Measurements from ENCODE around the gene GGTLC2.

DNA sequence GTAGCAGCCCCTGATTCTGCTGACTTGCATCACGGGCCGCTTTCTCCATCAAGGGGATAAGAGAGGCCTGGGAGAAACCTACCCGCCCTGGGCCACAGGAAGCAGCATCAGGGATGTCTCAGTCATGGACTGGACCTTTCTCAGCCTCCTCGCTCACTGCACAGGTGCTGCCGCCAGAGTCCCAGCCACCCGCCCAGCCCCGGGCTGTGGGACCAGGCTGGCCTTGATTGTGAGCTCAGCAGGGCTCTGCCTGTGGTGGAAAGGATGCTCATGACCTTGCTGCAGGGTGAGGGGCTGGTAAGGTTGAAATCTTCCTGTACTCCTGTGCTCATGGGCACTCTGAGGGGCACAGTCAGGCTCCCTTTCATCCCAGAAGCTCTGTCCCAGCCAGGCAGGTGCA lies 26.0 kb upstream of the GGTLC2 start:
- TF ChIP-seq, protein P1, sequence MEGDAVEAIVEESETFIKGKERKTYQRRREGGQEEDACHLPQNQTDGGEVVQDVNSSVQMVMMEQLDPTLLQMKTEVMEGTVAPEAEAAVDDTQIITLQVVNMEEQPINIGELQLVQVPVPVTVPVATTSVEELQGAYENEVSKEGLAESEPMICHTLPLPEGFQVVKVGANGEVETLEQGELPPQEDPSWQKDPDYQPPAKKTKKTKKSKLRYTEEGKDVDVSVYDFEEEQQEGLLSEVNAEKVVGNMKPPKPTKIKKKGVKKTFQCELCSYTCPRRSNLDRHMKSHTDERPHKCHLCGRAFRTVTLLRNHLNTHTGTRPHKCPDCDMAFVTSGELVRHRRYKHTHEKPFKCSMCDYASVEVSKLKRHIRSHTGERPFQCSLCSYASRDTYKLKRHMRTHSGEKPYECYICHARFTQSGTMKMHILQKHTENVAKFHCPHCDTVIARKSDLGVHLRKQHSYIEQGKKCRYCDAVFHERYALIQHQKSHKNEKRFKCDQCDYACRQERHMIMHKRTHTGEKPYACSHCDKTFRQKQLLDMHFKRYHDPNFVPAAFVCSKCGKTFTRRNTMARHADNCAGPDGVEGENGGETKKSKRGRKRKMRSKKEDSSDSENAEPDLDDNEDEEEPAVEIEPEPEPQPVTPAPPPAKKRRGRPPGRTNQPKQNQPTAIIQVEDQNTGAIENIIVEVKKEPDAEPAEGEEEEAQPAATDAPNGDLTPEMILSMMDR (IDR thresholded peaks at IDR 0.05; ENCODE audit: low read length), result no peak
- TF ChIP-seq EZH2 (IDR thresholded peaks at IDR 0.05; ENCODE audit: borderline replicate concordance, low read length), result no peak
